GM12891 (cell line): ENCODE data around the gene MCRIP1.
A peak's percentile ranks its signal among the peaks of the same experiment; 100 is the strongest.

Experiments
- DNase-seq: peaks from one replicate; pipeline ENCODE4 v3.0.0; 2011; ENCODE audit warnings: low spot score; ENCODE audit not compliant: insufficient read length
- FAIRE-seq: peaks from 2 replicates; lab custom pipeline; 2011; peaks lifted over from hg19 to GRCh38; lab: Jason Lieb, UNC
- PAX5 ChIP-seq: IDR thresholded peaks from 2 replicates; pipeline ENCODE4 v1.6.1; 2011; ENCODE audit warnings: low read length, moderate library complexity, mild to moderate bottlenecking; ENCODE audit not compliant: insufficient read depth, severe bottlenecking
- POLR2A ChIP-seq: IDR thresholded peaks from 2 replicates; pipeline ENCODE4 v1.6.1; 2011; ENCODE audit warnings: low read depth, low read length, control low read depth
- POLR2AphosphoS5 ChIP-seq: IDR thresholded peaks from 2 replicates; pipeline ENCODE4 v1.6.1; 2011; ENCODE audit warnings: low read depth, low read length, control low read depth
- POU2F2 ChIP-seq: IDR thresholded peaks from 2 replicates; pipeline ENCODE4 v1.6.1; 2011; ENCODE audit warnings: low read depth, mild to moderate bottlenecking, control low read depth, low read length, moderate library complexity
- SPI1 ChIP-seq: IDR thresholded peaks from 2 replicates; pipeline ENCODE4 v1.6.1; 2011; ENCODE audit warnings: low read depth, low read length, control low read depth
- TAF1 ChIP-seq: IDR thresholded peaks from 2 replicates; pipeline ENCODE4 v1.6.1; 2011; ENCODE audit warnings: low read depth, low read length, control low read depth

Gene MCRIP1

GRCh38 chr17:81849457-81849856 lies 16.4 kb upstream of the MCRIP1 start:
- FAIRE-seq (no peak), DNase-seq (no peak)
- 0 out of 2 replicates have a peak, but pooled peaks have one; percentile 27 for TF ChIP-seq POLR2A
- no peak for TF ChIP-seq TAF1

GRCh38 chr17:81846743-81847689 lies 13.9 kb upstream of the MCRIP1 start:
- no peak for FAIRE-seq
- TF ChIP-seq TAF1, result no peak
- TF ChIP-seq POLR2AphosphoS5, result peak; percentile 22; the same call in 1 of the 2 replicates
- DNase-seq, result no peak

- FAIRE-seq (no peak), DNase-seq (no peak)
- no peak for TF ChIP-seq PAX5
- TF ChIP-seq POLR2A, result peak; percentile 39; the same call in 1 of the 2 replicates
Observed at GRCh38 chr17:81845881-81846742, 13.0 kb upstream of the MCRIP1 start.

- DNase-seq (no peak), FAIRE-seq (no peak)
- no peak for TF ChIP-seq POU2F2
- TF ChIP-seq POLR2A, result no peak
- TF ChIP-seq PAX5, result no peak
- TF ChIP-seq SPI1, result no peak
Observed at GRCh38 chr17:81845361-81845760, 12.3 kb upstream of the MCRIP1 start.

- FAIRE-seq (no peak), DNase-seq (no peak)
- no peak for TF ChIP-seq SPI1
- no peak for TF ChIP-seq TAF1
Observed at GRCh38 chr17:81844887-81845286, 11.8 kb upstream of the MCRIP1 start.

GRCh38 chr17:81844327-81844851 lies 11.3 kb upstream of the MCRIP1 start:
- no peak for FAIRE-seq
- TF ChIP-seq SPI1, result no peak
- TF ChIP-seq PAX5, result no peak
- no peak for TF ChIP-seq TAF1
- TF ChIP-seq POLR2A, result peak; percentile 21; the same call in 1 of the 2 replicates
- 0 out of 2 replicates have a peak, but pooled peaks have one; percentile 14 for TF ChIP-seq POU2F2
- TF ChIP-seq POLR2AphosphoS5, result peak; percentile 40
- no peak for DNase-seq

GRCh38 chr17:81843713-81844326 lies 10.7 kb upstream of the MCRIP1 start:
- DNase-seq, result no peak
- FAIRE-seq, result no peak
- TF ChIP-seq POLR2A (peak; percentile 42; the same call in 1 of the 2 replicates), TAF1 (no peak)

- FAIRE-seq (no peak), DNase-seq (no peak)
- TF ChIP-seq POLR2A (0 out of 2 replicates have a peak, but pooled peaks have one; percentile 6), TAF1 (no peak), POU2F2 (no peak), POLR2AphosphoS5 (0 out of 2 replicates have a peak, but pooled peaks have one; percentile 39), PAX5 (no peak), SPI1 (no peak)
Observed at GRCh38 chr17:81842725-81843504, 9.8 kb upstream of the MCRIP1 start.

- DNase-seq (no peak), FAIRE-seq (no peak)
- TF ChIP-seq SPI1, result no peak
- no peak for TF ChIP-seq POU2F2
- TF ChIP-seq TAF1, result no peak
- TF ChIP-seq POLR2AphosphoS5, result no peak
- TF ChIP-seq POLR2A, result no peak
Observed at GRCh38 chr17:81842378-81842724, 9.3 kb upstream of the MCRIP1 start.
